ENCODE data around the gene MIS18BP1. TPM values are rescaled to one million over a fixed set of nuclear protein-coding genes. Genes with fewer than 3 reads are reported as not detected.

The MIS18BP1 gene
- total RNA-seq, 2 experiments from 2014 or later: 20.1 to 20.3 TPM

DNA sequence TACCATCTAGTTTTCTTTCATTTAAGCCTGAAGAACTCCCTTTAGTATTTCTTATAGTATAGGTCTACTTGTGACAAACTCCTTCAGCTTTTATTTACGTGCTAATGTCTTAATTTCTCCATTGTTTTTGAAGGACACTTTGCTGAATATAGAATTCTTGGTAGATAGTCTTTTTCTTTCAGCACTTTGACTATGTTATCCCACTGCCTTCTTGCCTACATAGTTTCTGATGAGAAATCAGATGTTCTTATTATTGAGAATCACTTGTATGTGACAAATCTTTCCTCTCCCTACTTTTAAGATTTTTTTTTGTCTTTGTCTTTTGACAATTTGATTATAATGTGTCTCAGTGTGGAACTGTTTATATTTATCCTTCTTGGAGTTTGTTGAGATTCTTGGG lies 5.1 kb upstream of the MIS18BP1 start:
- Histone ChIP-seq H3K36me3 (ENCODE audit: insufficient read depth, low read length) (no peaks in the 10 kb centered on the region), H3K27ac (ENCODE audit: low read depth in 1 of 2, low read length in 2 of 2) (no peak overlapping the region), H3K27me3 (ENCODE audit: control insufficient read depth in 1 of 2, insufficient read depth in 2 of 2, low read length in 2 of 2) (no peaks in the 10 kb centered on the region), H3K4me1 (ENCODE audit: insufficient read depth, low read length) (peaks cover 7% of the 10 kb centered on the region), H3K9me3 (ENCODE audit: control insufficient read depth in 1 of 2, insufficient read depth in 1 of 2, low read length in 2 of 2) (peaks cover 9 to 30% of the 10 kb centered on the region in 2 experiments), H3K4me3 (ENCODE audit: low read length) (no peak overlapping the region)
- CTCF ChIA-PET: no interaction called here
- DNase-seq (no peak), ATAC-seq (ENCODE audit: poor library complexity) (no peak)
- intact Hi-C loops (cut with DNase I, micrococcal nuclease): no loop called here
- peaks cover 4% of the 10 kb centered on the region for H3K27me3 Mint-ChIP-seq
- TF ChIP-seq, protein P1, sequence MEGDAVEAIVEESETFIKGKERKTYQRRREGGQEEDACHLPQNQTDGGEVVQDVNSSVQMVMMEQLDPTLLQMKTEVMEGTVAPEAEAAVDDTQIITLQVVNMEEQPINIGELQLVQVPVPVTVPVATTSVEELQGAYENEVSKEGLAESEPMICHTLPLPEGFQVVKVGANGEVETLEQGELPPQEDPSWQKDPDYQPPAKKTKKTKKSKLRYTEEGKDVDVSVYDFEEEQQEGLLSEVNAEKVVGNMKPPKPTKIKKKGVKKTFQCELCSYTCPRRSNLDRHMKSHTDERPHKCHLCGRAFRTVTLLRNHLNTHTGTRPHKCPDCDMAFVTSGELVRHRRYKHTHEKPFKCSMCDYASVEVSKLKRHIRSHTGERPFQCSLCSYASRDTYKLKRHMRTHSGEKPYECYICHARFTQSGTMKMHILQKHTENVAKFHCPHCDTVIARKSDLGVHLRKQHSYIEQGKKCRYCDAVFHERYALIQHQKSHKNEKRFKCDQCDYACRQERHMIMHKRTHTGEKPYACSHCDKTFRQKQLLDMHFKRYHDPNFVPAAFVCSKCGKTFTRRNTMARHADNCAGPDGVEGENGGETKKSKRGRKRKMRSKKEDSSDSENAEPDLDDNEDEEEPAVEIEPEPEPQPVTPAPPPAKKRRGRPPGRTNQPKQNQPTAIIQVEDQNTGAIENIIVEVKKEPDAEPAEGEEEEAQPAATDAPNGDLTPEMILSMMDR (IDR thresholded peaks at IDR 0.05): no peak
- H3K27ac Mint-ChIP-seq: no peak overlapping the region
- peak overlapping the region; percentile 11 for H3K4me3 Mint-ChIP-seq
- POLR2A ChIA-PET: no interaction called here
- H3K4me1 Mint-ChIP-seq (ENCODE audit: low read depth): peaks cover 6% of the 10 kb centered on the region
- peaks cover 19% of the 10 kb centered on the region for H3K36me3 Mint-ChIP-seq (ENCODE audit: low read depth)
- peaks cover 20% of the 10 kb centered on the region for H3K9me3 Mint-ChIP-seq

DNA sequence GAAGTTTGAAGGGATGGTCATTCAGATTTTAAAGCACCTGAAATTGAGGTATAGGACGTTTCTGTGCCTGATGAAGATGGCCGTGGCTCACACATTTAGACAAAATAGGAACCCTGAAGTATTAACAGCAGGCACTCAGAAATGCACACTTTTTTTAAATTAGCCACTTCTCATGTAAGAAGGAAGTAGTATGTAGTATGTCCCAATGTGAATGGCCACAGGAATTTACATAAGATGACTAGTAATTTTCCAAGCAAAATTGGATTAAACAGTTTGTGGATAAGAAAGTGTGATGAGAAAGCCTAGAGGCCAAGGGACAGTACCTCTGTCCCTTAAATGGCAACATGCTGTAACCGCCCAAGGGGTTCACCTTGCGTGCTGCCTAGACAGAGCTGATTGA lies 1.8 kb upstream of the MIS18BP1 start:
- Mint-ChIP-seq H3K36me3 (ENCODE audit: low read depth) (peaks cover 22% of the 10 kb centered on the region), H3K9me3 (peaks cover 16% of the 10 kb centered on the region), H3K27ac (peak overlapping the region; percentile 95), H3K4me1 (ENCODE audit: low read depth) (peaks cover 28% of the 10 kb centered on the region), H3K4me3 (peak overlapping the region; percentile 26), H3K27me3 (no peaks in the 10 kb centered on the region)
- peaks cover 9 to 26% of the 10 kb centered on the region in 2 experiments for H3K9me3 ChIP-seq (ENCODE audit: control insufficient read depth in 1 of 2, insufficient read depth in 1 of 2, low read length in 2 of 2)
- ATAC-seq (ENCODE audit: poor library complexity): no peak
- peaks cover 18% of the 10 kb centered on the region for H3K4me1 ChIP-seq (ENCODE audit: insufficient read depth, low read length)
- TF ChIP-seq, protein P1 (IDR thresholded peaks at IDR 0.05): no peak
- ChIA-PET CTCF (interaction anchor here (0.9 to 1.8 kb wide), 2 partner anchors 9 to 14 kb away, joined by 3 to 15 read pairs; no protein-coding TSS in a partner anchor), POLR2A (no interaction called here)
- H3K36me3 ChIP-seq (ENCODE audit: insufficient read depth, low read length): no peaks in the 10 kb centered on the region
- peak in 2 of 14 experiments; percentile 10 to 18 for DNase-seq
- no peaks in the 10 kb centered on the region for H3K27me3 ChIP-seq (ENCODE audit: control insufficient read depth in 1 of 2, insufficient read depth in 2 of 2, low read length in 2 of 2)
- H3K4me3 ChIP-seq (ENCODE audit: low read length): no peak overlapping the region
- no peak overlapping the region for H3K27ac ChIP-seq (ENCODE audit: low read depth in 1 of 2, low read length in 2 of 2)
- intact Hi-C loops (cut with DNase I, micrococcal nuclease): loop anchor here (2.0 to 5.0 kb wide), 3 partner anchors 122 to 358 kb away; partner anchors contain the start of gene PRPF39 (in 2 of the 2)

DNA sequence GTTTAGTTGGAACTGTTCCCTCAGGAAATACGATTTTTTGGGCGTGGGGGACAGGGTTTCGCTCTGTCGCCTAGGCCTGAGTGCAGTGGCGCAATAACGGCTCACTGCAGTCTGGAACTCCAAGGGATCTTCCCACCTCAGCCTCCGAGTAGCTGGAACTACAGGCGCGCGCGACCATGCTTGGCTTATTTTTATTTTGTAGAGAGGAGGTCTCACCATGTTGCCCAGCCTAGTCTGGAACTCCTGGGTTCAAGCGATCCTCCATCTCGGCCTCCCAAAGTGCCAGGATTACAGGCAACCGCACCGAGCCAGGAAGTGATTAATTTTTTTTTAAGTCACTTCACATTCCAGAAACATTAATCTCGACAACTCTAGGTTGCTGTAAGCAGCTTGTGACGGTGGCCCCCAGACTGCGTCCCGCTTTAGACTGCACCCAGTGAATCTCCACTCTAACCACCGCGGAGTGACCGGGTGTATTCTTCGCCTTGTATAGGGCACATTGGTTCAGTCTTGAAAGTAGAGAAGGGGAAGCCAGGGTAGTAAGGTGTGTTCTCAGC lies 830 bp upstream of the MIS18BP1 start:
- H3K4me1 Mint-ChIP-seq (ENCODE audit: low read depth): peaks cover 28% of the 10 kb centered on the region
- POLR2A ChIA-PET: interaction anchor here (0.7 to 2.8 kb wide), 11 partner anchors 10 to 357 kb away, joined by 3 to 38 read pairs (median 5); partner anchors contain the start of genes FKBP3, KLHL28, PRPF39 and TOGARAM1
- peaks cover 18% of the 10 kb centered on the region for H3K36me3 Mint-ChIP-seq (ENCODE audit: low read depth)
- TF ChIP-seq, protein P1 (IDR thresholded peaks at IDR 0.05): no peak
- peak overlapping the region; percentile 95 for H3K4me3 Mint-ChIP-seq
- intact Hi-C loops (cut with DNase I, micrococcal nuclease): loop anchor here (1.0 to 5.0 kb wide), 6 partner anchors 120 to 357 kb away; partner anchors contain the start of genes PRPF39 (in 2 of the 2), TOGARAM1 (in 2 of the 2) and FKBP3 (in 1 of the 2)
- Histone ChIP-seq H3K27me3 (ENCODE audit: control insufficient read depth in 1 of 2, insufficient read depth in 2 of 2, low read length in 2 of 2) (no peaks in the 10 kb centered on the region), H3K9me3 (ENCODE audit: control insufficient read depth in 1 of 2, insufficient read depth in 1 of 2, low read length in 2 of 2) (peaks cover 9 to 17% of the 10 kb centered on the region in 2 experiments), H3K4me1 (ENCODE audit: insufficient read depth, low read length) (peaks cover 27% of the 10 kb centered on the region), H3K4me3 (ENCODE audit: low read length) (peak overlapping the region; percentile 75), H3K27ac (ENCODE audit: low read depth in 1 of 2, low read length in 2 of 2) (peak overlapping the region; percentile 69 to 84), H3K36me3 (ENCODE audit: insufficient read depth, low read length) (no peaks in the 10 kb centered on the region)
- peaks cover 16% of the 10 kb centered on the region for H3K9me3 Mint-ChIP-seq
- ATAC-seq (ENCODE audit: poor library complexity): no peak
- H3K27me3 Mint-ChIP-seq: no peaks in the 10 kb centered on the region
- peak overlapping the region; percentile 95 for H3K27ac Mint-ChIP-seq
- CTCF ChIA-PET: interaction anchor here (0.6 to 1.8 kb wide), 15 partner anchors 8 to 357 kb away, joined by 3 to 15 read pairs (median 4); partner anchors contain the start of genes FANCM, FKBP3, KLHL28 and TOGARAM1
- DNase-seq: peak in 3 of 14 experiments; percentile 3 to 17 (median 7)

Data from CD4-positive, alpha-beta T cell (primary cell).